Activated effector memory CD4-positive, alpha-beta T cell treated with anti-CD3 and anti-CD28 coated beads, Interleukin-2, amount 50 U/mL, for 16 hours (primary cell): ENCODE measurements around the gene TMEM43.
"Not testable (repeated sequence)": the region's sequence is repeated elsewhere in the genome, so short reads cannot be mapped to it uniquely, and the experiment has no call there.

Experiments used
- DNase-seq: peaks from one replicate; pipeline ENCODE4 v3.0.0-alpha.2; 2020

Gene TMEM43, protein sequence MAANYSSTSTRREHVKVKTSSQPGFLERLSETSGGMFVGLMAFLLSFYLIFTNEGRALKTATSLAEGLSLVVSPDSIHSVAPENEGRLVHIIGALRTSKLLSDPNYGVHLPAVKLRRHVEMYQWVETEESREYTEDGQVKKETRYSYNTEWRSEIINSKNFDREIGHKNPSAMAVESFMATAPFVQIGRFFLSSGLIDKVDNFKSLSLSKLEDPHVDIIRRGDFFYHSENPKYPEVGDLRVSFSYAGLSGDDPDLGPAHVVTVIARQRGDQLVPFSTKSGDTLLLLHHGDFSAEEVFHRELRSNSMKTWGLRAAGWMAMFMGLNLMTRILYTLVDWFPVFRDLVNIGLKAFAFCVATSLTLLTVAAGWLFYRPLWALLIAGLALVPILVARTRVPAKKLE

DNA sequence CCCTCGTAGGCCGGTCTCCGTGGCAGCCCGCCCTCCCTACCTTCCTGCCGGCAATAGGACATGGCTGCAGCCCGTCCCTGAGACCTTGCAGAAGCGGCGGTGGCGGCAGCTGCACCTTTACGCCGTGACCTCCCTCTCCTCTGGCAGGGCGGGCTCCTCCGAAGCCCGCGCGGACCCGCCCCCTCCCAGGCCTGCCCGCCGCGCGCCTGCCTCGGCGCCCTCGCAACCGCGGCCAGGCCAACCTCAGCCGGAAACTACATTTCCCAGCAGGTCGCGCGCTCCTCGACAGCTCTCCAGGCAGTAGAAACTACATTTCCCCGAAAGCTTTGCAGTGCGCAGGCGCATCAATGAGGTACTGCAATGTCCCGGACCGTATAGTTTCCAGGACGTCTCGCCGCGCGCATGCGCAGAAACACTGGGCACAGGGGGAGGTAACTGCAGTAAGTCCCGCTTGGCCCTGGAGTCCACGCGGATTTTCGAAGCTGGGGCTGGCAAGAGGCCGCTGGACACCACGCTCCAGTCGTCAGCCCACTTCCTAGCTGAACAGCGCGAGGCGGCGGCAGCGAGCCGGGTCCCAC, at the start of gene TMEM43, which contains the start of gene CHCHD4:
TSS of gene TMEM43 (plus strand) at position 438 of the 578 bp plus-strand sequence. CDS start 142 bp downstream, outside the sequence.
TSS of gene CHCHD4 (minus strand) at position 256 of the 578 bp plus-strand sequence. CDS start at position 62, 194 bp downstream.
- DNase-seq = peak; percentile 100

DNA sequence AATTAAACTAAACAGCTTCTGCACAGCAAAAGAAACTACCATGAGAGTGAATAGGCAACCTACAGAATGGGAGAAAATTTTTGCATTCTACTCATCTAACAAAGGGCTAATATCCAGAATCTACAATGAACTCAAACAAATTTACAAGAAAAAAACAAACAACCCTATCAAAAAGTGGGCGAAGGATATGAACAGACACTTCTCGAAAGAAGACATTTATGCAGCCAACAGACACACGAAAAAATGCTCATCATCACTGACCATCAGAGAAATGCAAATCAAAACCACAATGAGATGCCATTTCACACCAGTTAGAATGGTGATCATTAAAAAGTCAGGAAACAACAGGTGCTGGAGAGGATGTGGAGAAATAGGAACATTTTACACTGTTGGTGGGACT, 49.6 kb upstream of the TMEM43 start:
- not testable (repeated sequence) for DNase-seq

DNA sequence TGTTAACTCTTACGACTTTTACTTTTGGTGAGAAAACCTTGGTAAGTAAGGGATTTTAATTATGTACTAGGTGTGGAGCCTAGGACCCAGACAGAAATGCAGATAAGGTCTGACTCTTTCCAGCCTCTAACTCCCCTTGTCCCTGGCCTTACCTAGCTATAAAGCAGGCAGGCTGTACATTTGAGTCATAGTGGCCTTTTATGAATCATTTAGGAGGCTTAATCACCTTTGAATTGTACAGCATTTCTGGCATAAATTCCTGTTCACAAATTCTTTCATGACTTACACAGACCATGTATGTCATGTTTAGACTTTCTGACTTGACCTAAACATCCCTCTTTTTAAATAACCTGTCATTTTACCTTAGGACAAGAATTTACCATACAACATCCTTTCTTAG, 47.5 kb upstream of the TMEM43 start:
- no peak for DNase-seq

DNA sequence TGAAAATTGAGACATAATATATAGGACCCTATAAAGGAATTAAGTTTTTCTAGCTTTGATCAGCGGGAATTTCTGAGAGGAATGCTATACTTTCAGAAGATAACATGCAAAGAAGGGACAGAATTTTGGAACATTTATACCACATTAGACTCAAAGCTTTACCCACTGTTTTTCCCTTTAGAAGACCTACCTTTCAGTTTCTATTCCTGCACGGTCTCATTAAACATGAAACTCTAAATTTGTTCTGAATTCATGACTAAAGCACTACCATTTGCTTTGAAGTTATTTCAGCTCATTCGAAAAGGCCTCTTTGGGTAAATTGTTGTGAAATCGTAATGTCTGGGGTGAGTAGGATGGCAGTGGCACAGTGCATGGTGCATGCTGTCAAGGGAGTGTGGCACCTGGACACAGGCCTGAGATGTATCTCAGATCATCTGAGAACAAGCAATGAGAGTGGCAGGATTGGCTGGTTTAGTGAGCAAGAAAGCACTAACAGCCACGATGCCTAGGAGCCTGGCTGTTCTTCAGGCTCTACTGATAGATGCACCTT, 42.7 kb upstream of the TMEM43 start:
- no peak for DNase-seq

DNA sequence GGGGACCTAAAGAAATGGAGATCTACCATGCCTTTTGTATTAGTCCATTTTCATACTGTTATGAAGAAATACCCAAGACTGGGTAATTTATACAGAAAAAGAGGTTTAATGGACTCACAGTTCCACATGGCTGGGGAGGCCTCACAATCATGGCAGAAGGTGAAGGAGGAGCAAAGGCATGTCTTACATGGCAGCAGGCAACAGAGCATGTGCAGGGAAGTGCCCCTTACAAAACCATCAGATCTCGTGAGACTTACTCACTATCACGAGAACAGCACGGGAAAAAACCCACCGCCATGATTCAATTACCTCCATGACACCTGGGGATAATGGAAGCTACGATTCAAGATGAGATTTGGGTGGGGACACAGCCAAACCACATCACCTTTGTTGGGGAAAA, 37.4 kb upstream of the TMEM43 start:
- not testable (repeated sequence) for DNase-seq

- DNase-seq = not testable (repeated sequence)
These were observed 32.9 kb upstream of the TMEM43 start for GRCh38 chr3:14091959-14092358.

DNA sequence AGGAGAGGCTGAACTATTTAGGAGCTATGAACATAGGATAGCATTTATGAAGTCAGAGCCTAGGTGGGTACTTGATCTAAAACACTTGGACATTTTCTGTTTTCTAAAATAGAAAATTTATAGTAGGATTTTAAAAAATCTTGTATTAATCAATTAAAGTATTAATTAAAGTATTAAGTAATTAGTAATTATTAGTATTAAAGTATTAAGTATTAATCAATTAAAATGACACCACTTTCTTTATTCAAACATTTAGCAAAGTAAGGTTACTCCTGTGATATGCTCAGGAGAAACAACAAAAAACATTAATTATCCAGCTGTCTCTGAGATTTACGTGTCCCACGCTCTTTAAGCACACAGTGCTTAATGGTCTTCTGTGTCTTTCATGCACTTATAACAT, 32.4 kb upstream of the TMEM43 start:
- DNase-seq = no peak

GRCh38 chr3:14093831-14094230, 31.0 kb upstream of the TMEM43 start:
- DNase-seq = no peak

GRCh38 chr3:14096742-14097141, 28.1 kb upstream of the TMEM43 start:
- DNase-seq = no peak

DNA sequence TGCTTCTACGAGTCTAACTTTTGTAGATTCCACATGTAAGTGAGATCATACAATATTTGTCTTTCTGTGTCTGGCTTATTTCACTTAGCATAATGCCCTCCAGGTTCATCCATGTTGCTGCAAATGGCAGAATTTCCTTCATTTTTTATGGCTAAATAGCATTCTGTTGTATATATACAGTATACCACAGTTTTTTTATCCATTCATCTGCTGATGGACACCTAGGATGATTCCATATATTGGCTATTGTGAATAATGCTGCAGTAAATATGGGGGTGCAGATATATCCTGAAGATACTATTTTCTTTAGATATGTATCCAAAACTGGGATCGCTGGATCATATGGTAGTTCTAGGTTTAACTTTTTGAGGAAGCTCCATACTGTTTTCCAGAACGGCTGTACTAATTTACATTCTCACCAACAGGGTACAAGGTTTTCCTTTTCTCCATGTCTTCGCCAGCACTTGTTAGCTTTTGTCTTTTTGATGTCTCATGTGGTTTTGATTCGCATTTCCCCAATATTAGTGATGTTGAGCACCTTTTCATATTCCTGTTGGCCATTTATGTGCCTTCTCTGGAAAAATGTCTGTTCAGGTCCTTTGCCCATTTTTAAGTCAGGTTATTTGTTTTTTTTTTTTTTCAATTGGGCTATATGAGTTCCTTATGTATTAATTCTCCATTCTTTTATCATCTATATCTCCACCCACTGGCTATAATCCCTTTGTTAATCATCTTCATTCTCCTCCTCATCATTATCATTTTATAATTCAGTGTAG, 27.0 kb upstream of the TMEM43 start:
- DNase-seq = no peak

- not testable (repeated sequence) for DNase-seq
These were observed 15.0 kb upstream of the TMEM43 start for GRCh38 chr3:14109821-14110220.

DNA sequence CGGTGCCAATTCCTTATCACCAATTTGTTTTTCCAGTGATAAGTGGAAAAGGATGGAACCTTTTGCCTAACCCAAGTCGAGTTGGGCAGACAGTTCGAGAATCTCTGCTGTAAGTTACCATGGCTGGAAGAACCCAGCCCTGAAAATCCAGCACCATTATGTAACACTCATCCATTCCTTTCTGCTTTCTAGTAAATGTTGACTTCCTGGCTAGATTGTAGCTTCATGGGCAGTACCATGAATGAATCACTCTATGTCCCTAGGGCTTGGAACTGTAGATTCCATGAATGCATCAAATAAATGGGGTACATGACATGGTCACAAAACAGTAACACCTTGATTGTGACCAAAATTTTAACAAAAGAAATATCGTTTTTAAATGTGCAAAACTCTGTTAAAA, 14.2 kb upstream of the TMEM43 start:
- DNase-seq = no peak

- no peak for DNase-seq
These were observed 10.8 kb upstream of the TMEM43 start for GRCh38 chr3:14113965-14114635.

- DNase-seq = no peak
These were observed 7.1 kb upstream of the TMEM43 start for GRCh38 chr3:14117468-14118399.

GRCh38 chr3:14118400-14119381, 6.2 kb upstream of the TMEM43 start:
- DNase-seq = no peak

DNA sequence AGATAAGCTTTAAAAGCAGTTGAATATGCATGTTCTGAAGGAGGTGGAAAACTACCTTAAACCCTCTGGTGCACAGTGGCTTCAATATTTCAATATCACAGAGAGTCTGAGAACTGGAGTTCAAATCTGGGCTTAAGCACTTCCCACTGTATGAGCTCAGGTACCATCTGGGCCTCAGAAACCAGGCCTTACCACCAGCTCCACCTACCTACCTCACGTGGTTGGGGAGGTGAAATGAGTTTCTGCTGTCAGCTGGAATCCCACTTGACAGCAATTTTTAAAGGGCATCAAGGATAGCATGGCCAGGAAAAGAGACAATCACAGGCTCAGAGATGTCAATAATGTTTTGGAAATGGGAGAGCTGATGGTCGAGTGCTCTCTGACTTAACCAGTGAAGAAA, 5.2 kb upstream of the TMEM43 start:
- no peak for DNase-seq

GRCh38 chr3:14120111-14120920, 4.5 kb upstream of the TMEM43 start:
- no peak for DNase-seq

GRCh38 chr3:14120921-14121448, 3.9 kb upstream of the TMEM43 start:
- not testable (repeated sequence) for DNase-seq

DNA sequence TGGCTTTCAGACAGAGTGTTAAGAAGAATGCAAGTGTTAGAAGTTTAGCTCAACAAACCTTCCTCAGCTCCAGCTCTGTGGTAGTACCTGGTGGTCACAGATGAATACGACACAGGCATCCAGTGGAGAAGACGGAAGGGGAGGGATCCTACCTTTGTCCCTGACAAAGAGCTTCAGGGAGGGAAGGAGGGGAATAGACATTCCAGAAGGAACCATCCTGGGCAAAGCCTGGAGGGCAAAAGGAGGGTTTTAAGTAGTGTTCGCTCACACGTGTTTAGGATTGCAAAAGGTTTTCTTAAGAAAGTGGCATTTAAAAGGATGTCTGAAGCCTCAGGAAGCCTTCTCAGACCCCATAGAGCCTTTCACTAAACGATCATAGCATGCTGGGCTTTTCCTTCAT, 3.0 kb upstream of the TMEM43 start:
- no peak for DNase-seq
